NCI-H82 treated with DMSO at 0.1 percent for 48 hours (cell line): Measurements from ENCODE around the gene TMEM145.
A peak's percentile ranks its signal among the peaks of the same experiment; 100 is the strongest.

Experiments used
- DNase-seq: peaks from one replicate; lab custom pipeline; 2025; ENCODE audit not compliant: unreplicated experiment; lab: John Stamatoyannopoulos, UW

TMEM145 gene

GRCh38 chr19:42288881-42289555 is 24.1 kb upstream of the TMEM145 start:
- DNase-seq: no peak

DNA sequence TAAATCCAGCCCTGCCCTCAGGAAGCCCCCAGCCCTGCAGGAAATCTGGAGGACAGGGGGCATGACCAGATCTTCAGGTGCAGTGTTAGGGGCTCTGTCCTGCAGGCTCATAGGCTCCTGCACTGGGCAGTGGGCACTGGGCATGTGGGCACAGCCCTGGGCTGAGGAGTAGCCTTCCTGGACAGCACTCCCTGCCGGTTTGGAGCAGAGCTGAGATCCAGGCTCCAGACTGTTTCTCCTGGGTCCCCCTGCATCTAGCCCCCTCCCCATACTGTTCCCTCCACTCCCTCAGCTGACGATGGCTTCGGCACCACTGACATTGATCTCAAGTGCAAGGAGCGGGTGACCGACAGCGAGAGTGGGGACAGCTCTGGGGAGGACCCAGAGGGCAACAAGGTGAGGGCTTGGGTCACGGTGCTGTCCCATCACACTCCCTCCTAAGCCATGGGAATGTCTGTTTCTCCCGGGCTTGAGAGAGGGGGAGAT is 23.5 kb upstream of the TMEM145 start:
- no peak for DNase-seq

DNA sequence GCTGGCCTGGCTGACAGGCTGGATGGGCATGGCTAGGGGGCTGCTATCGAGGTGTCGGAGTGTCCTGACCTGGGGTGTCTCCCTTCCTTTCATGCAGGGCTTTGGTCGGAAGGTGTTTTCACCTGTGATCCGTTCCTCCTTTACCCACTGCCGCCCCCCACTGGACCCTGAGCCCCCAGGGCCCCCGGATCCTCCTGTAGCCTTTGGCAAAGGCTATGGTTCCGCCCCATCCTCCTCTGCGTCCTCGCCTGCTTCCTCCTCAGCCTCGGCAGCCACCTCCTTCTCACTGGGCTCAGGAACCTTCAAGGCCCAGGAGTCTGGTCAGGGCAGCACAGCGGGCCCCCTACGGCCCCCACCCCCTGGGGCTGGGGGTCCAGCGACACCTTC is 23.0 kb upstream of the TMEM145 start:
- DNase-seq: no peak

GRCh38 chr19:42290523-42291434 is 22.3 kb upstream of the TMEM145 start:
- DNase-seq: no peak

DNA sequence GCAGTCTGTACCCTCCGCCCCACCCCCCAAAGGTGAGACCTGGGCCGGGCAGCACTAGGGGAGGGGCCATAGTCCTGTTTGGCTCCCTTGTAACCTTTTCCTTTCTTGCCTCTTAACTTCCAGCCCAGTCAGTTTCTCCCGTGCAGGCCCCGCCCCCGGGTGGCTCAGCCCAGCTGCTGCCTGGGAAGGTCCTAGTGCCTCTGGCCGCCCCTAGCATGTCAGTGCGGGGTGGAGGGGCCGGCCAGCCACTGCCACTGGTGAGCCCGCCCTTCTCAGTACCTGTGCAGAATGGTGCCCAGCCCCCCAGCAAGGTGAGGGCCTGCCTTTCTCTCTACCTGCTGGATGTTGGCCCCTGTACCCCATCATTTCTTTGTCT is 21.7 kb upstream of the TMEM145 start:
- no peak for DNase-seq

GRCh38 chr19:42292042-42292960 is 20.8 kb upstream of the TMEM145 start:
- no peak for DNase-seq

- no peak for DNase-seq
Measured at GRCh38 chr19:42292963-42293362, 20.1 kb upstream of the TMEM145 start.

DNA sequence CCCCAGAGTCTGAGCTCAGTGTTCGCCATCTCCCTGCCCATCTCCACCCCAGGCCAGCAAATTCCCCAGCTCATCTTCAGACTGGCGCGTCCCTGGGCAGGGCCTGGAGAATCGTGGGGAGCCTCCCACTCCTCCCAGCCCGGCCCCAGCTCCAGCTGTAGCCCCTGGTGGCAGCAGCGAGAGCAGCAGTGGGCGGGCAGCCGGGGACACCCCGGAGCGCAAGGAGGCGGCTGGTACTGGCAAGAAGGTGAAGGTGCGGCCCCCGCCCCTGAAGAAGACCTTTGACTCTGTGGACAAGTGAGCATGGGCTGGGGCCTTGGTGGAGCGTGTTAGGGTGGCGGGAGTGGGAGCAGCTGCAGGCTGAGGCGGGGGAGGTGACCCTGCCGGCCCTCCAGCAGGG is 19.6 kb upstream of the TMEM145 start:
- DNase-seq: no peak

- no peak for DNase-seq
Measured at GRCh38 chr19:42293948-42294347, 19.2 kb upstream of the TMEM145 start.

DNA sequence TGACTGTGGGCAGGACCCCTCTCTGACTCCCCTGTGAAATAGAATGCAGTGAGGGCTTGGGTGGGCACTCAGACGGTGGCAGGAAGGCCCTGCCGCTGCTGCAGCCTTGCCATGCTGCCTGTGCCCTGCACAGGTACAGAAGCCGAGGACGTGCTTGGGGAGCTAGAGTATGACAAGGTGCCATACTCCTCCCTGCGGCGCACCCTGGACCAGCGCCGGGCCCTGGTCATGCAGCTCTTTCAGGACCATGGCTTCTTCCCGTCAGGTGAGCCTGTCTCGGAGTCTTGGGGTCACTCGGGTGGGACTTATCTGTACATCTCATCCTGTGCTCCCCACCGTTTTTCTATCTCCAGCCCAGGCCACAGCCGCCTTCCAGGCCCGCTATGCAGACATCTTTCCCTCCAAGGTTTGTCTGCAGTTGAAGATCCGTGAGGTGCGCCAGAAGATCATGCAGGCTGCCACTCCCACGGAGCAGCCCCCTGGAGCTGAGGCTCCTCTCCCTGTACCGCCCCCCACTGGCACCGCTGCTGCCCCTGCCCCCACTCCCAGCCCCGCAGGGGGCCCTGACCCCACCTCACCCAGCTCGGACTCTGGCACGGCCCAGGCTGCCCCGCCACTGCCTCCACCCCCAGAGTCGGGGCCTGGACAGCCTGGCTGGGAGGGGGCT is 18.5 kb upstream of the TMEM145 start:
- DNase-seq: no peak

DNA sequence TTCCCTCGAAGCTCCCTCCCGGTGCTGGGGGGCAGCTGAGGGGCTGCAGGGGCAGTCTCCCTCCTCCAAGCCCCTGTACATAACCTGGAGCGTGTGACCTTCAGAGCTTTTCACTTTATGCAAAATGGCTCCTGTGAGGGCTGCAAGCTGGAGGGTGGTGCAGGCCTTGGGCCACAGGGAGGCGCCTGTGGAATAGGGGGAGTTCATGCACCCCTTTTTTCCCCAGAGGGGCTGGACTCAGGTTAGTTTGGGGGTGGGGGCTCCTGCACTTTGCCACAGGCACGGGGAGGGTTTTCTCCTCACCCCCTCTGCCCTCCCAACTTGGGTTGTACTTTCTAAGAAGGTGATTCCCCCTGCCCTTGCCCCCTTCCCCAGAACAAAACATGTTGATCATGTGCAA is 17.8 kb upstream of the TMEM145 start:
- no peak for DNase-seq

DNA sequence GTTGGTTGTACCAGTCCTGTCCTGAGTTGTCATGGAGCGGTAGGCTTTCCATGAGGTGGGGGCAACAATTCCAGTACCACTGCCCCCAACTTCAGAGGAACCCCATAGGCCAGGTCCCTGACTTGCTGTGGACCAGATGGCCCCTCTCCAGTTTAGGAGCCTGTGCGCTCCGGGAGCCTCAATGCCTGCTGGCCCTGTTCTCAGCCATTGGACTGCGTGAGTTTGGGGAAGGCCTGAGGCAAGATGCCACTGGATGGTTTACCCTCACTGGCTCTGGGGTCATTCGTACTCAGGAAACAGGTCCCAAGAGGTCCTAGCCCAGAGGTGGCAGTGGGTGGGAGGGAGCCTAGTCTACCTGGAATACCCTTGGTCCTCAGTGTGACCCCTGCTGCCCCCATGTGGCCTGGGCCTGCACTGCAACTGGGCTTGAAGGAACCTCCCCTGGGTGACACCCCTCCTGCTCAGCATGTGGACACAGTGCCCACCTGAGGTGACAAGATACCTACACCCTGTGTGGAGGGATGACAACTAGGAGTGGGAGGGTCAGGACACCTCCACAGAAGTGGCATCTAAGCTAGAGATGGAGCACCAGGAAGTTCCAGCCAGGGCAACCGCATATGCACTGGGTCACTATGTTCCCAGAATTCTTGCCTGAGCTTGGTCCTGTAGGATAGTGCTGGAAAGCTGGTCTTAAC is 17.1 kb upstream of the TMEM145 start:
- peak; percentile 51 for DNase-seq

DNA sequence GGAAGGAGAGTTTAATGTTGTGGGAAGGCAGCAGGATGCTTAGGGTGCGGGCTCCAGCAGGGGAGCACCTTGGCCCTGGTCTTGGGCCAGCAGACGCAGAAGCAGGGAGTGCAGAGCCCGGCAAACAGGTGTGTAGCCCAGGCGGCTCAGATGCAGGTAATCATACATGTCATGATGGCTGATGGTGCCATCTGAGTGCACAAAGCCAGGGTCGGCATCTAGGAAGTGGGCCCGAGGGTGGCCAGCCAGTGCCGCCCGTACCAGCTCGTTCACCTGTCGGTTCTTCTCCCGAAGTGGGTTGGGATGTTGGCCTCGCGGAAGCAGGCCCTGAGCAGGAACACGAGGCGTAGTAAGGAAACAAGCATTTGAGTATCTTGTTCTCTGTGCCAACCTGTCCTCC is 16.1 kb upstream of the TMEM145 start:
- no peak for DNase-seq

- DNase-seq: no peak
Measured at GRCh38 chr19:42301646-42302203, 11.4 kb upstream of the TMEM145 start, which contains the start of gene PRR19. PRR19 (plus strand) TSS chr19:42302132; CDS start chr19:42309585, 7,453 bp downstream.

DNA sequence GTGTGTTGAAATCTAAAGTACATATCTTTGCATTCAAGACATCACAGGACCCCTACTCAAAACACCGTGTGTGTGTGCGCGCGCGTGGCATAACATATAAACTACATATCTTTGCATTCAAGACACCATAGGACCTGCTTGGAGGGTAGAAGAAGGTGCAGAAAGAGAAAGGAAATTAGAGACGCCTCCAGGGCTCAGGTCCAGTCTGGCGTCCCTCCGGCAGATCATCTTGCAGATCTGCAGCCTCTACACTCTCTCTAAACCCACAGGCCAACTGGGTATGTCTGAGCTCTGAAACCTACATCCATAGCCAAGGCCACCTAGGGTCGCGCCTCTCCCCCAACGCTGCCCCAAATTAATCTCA is 10.0 kb upstream of the TMEM145 start:
- no peak for DNase-seq

DNA sequence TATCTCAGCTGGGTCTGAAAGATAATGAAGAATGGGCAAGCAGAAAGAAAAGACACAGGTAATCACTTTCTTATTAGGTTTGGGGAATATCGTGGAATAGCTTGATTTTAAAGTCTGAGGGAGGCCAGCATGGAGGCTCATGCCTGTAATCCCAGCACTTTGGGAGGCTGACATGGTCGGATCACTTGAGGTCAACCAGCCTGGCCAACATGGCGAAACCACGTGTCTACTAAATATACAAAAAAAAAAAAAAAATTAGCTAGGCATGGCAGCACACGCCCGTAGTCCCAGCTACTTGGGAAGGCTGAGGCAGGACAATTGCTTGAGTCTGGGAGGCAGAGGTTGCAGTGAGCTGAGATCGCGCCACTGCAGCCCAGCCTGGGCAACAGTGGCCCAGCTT is 9.2 kb upstream of the TMEM145 start:
- DNase-seq: no peak

- no peak for DNase-seq
Measured at GRCh38 chr19:42306646-42307045, 6.5 kb upstream of the TMEM145 start.

DNA sequence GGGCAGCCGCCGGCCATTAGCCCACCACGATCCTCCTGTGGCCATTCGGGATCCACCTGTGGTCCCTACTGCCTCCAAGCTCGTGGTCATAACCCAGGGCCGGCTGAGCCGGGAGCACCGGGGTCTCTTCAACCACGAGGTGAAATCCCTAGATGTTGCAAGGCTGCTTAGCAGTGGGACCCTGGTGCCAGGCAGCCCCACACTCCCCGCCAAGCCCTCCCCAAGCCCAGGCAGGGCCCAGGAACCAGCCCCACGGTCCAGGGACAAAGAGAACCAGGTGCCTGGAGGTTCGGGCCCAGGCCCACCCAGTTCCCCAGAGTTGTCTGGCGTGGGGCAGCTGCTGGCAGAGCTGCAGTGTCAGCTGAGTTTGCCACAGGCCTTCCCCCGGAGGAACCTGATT is 3.4 kb upstream of the TMEM145 start:
- DNase-seq: no peak

DNA sequence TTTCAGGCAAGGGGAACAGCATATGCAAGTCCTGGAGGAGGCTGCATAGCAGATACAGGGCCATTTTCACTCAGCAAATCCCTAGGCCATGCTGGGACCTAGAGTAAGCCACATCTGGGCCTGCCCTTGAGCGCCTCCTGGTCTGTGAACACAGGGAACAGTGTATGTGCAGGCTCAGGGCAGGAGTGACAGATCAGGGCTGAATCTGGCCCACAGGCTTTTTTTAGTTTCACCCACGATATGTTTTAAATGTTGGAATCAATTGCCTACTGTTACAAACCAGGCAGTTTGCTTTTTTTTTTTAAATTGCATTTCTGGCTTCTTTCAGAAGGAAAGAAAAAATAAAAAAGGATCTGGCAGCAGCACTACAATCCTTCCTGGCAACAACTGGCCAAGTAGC is 1.5 kb upstream of the TMEM145 start:
- DNase-seq: peak; percentile 23

GRCh38 chr19:42312370-42312769 is 739 bp upstream of the TMEM145 start:
- no peak for DNase-seq
